Measurements from ENCODE around the gene PTBP1. TPM values are rescaled to one million over a fixed set of nuclear protein-coding genes. Genes with fewer than 3 reads are reported as not detected.
A peak's percentile ranks its signal among the peaks of the same experiment; 100 is the strongest.

Gene PTBP1
- total and polyA plus RNA-seq, 9 of the 15 experiments (the other 6 are each of a cell fraction or from before 2014, with no cell fraction given), result 14.0 to 759 (median 234) TPM

DNA sequence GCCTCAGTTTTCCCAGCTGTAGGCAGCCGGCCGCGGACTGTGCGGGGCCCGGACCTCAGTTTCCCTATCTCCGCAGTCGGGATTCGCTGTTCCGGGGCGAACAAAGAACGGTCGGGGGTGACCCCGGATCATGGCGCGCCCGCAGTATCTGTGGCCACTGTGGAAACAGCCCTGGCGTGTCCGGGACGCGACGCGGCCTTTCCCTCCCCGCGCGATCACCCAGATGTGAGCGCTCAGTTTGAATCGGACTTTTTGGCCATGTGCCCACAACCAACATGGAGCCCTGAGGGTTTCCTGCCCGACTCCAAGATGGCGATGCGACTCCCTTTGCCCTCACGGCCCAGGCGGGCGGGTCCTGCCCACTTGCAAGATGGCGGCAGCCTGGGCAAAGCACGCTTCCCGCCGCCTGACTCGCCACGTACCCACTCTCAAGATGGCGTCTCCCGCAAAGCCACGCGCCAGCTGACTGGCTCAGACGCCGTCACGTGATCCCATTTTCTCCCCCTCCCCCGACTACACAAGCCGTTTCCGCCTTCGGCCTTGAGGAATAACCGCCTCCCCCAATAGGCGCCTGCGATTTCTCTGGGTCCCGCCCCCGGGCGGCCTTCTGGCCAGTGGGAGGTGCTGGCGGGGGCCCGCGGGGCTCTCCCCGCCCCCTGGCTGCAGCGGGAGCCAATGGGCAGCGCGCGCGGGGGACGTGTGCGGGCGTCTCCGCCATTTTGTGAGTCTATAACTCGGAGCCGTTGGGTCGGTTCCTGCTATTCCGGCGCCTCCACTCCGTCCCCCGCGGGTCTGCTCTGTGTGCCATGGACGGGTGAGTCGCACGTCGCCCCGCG lies at the start of gene PTBP1 (continued):
- TF ChIP-seq KHSRP (IDR thresholded peaks at IDR 0.05) (no peak), SIN3B (IDR thresholded peaks at IDR 0.05; ENCODE audit: low read depth) (0 out of 2 replicates have a peak, but pooled peaks have one; percentile 38), KLF6 (CRISPR knock-in tag; IDR thresholded peaks at IDR 0.05; ENCODE audit: borderline replicate concordance) (peak; percentile 95; the same call in 1 of the 2 replicates), PCBP2 (IDR thresholded peaks at IDR 0.05; ENCODE audit: low read depth, low read length, poor library complexity, severe bottlenecking) (no peak), ATF1 (CRISPR knock-in tag; IDR thresholded peaks at IDR 0.05) (no peak), ATF1 (tag; IDR thresholded peaks at IDR 0.05) (peak; percentile 95), EGR1 (conservative IDR thresholded peaks at IDR 0.05) (peak; percentile 97), ILF3 (IDR thresholded peaks at IDR 0.05; ENCODE audit: borderline replicate concordance) (no peak), PKNOX1 (IDR thresholded peaks at IDR 0.05) (peak; percentile 98), CBX3 (IDR thresholded peaks at IDR 0.05; ENCODE audit: borderline replicate concordance in 1 of 2, low read length in 2 of 2) (peak in 1 of 2 experiments; percentile 48; a peak in 1 of 3 replicates), SREBF1 (IDR thresholded peaks at IDR 0.05; ENCODE audit: borderline replicate concordance, low read depth, low read length) (peak; percentile 79; the same call in 1 of the 2 replicates), CLOCK (CRISPR knock-in tag; IDR thresholded peaks at IDR 0.05; ENCODE audit: borderline replicate concordance) (peak; percentile 53; the same call in 1 of the 2 replicates), MEF2D (tag; conservative IDR thresholded peaks at IDR 0.05; ENCODE audit: low read depth) (peak; percentile 62)
- TF ChIP-seq, protein P1, sequence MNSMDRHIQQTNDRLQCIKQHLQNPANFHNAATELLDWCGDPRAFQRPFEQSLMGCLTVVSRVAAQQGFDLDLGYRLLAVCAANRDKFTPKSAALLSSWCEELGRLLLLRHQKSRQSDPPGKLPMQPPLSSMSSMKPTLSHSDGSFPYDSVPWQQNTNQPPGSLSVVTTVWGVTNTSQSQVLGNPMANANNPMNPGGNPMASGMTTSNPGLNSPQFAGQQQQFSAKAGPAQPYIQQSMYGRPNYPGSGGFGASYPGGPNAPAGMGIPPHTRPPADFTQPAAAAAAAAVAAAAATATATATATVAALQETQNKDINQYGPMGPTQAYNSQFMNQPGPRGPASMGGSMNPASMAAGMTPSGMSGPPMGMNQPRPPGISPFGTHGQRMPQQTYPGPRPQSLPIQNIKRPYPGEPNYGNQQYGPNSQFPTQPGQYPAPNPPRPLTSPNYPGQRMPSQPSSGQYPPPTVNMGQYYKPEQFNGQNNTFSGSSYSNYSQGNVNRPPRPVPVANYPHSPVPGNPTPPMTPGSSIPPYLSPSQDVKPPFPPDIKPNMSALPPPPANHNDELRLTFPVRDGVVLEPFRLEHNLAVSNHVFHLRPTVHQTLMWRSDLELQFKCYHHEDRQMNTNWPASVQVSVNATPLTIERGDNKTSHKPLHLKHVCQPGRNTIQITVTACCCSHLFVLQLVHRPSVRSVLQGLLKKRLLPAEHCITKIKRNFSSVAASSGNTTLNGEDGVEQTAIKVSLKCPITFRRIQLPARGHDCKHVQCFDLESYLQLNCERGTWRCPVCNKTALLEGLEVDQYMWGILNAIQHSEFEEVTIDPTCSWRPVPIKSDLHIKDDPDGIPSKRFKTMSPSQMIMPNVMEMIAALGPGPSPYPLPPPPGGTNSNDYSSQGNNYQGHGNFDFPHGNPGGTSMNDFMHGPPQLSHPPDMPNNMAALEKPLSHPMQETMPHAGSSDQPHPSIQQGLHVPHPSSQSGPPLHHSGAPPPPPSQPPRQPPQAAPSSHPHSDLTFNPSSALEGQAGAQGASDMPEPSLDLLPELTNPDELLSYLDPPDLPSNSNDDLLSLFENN (IDR thresholded peaks at IDR 0.05; ENCODE audit: low read depth in 2 of 2, low read length in 2 of 2), result 0 out of 4 replicates have a peak, but pooled peaks of 1 of the 2 experiments have one; percentile 34

Data from K562 (cell line).